ENCODE measurements around the gene PVALB. TPM values are rescaled to one million over a fixed set of nuclear protein-coding genes. Genes with fewer than 3 reads are reported as not detected.

PVALB gene
- total RNA-seq, 2 experiments from 2014 or later = not detected

- no peak for DNase-seq (ENCODE audit: low spot score)
- ChIA-PET CTCF (ENCODE audit: unreplicated experiment) (interaction anchor here (0.6 kb wide), 1 partner anchor 772 kb away, joined by 3 read pairs; no protein-coding TSS in a partner anchor), POLR2A (interaction anchor here (0.6 kb wide), 1 partner anchor 810 kb away, joined by 5 read pairs; the partner anchor contains the start of gene LGALS2)
These were observed 47.0 kb downstream of the PVALB start for GRCh38 chr22:36769541-36770512.

GRCh38 chr22:36768616-36769015 lies 48.2 kb downstream of the PVALB start:
- Histone ChIP-seq H3K36me3 (ENCODE audit: insufficient read depth, low read length) (no peaks in the 10 kb centered on the region), H3K4me1 (ENCODE audit: insufficient read depth, low read length, poor library complexity, severe bottlenecking) (no peaks in the 10 kb centered on the region), H2AFZ (ENCODE audit: low read length) (no peak overlapping the region), H3K27ac (ENCODE audit: low read depth, low read length, poor library complexity, severe bottlenecking) (no peak overlapping the region), H3K9me3 (ENCODE audit: low read length) (no peaks in the 10 kb centered on the region), H4K20me1 (ENCODE audit: insufficient read depth, low read length) (no peaks in the 10 kb centered on the region), H3K4me3 (ENCODE audit: low read depth, low read length, poor library complexity, severe bottlenecking) (no peak overlapping the region), H3K9me2 (ENCODE audit: insufficient read depth, low read length) (no peaks in the 10 kb centered on the region), H3K79me2 (ENCODE audit: insufficient read depth, low read depth, low read length) (no peaks in the 10 kb centered on the region), H3K4me2 (ENCODE audit: low read length) (no peak overlapping the region)
- BruUV-seq (replicated peaks) = no TSS peak
- intact Hi-C loops (cut with micrococcal nuclease; ENCODE audit: unreplicated experiment) = no loop called here
- ChIA-PET POLR2A (no interaction called here), CTCF (ENCODE audit: unreplicated experiment) (no interaction called here)
- DNase-seq (ENCODE audit: low spot score) = no peak
- no peak for TF ChIP-seq EZH2phosphoT487 (IDR thresholded peaks at IDR 0.05; ENCODE audit: borderline replicate concordance, low read depth, low read length)
- TF ChIP-seq, protein P1, sequence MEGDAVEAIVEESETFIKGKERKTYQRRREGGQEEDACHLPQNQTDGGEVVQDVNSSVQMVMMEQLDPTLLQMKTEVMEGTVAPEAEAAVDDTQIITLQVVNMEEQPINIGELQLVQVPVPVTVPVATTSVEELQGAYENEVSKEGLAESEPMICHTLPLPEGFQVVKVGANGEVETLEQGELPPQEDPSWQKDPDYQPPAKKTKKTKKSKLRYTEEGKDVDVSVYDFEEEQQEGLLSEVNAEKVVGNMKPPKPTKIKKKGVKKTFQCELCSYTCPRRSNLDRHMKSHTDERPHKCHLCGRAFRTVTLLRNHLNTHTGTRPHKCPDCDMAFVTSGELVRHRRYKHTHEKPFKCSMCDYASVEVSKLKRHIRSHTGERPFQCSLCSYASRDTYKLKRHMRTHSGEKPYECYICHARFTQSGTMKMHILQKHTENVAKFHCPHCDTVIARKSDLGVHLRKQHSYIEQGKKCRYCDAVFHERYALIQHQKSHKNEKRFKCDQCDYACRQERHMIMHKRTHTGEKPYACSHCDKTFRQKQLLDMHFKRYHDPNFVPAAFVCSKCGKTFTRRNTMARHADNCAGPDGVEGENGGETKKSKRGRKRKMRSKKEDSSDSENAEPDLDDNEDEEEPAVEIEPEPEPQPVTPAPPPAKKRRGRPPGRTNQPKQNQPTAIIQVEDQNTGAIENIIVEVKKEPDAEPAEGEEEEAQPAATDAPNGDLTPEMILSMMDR (conservative IDR thresholded peaks at IDR 0.05; ENCODE audit: low read length) = no peak

More at GRCh38 chr22:36769541-36770512, 47.0 kb downstream of the PVALB start:
- no peak overlapping the region for H3K27ac ChIP-seq (ENCODE audit: low read depth, low read length, poor library complexity, severe bottlenecking)
- H3K4me3 ChIP-seq (ENCODE audit: low read depth, low read length, poor library complexity, severe bottlenecking) = no peak overlapping the region
- H4K20me1 ChIP-seq (ENCODE audit: insufficient read depth, low read length) = no peaks in the 10 kb centered on the region
- no peaks in the 10 kb centered on the region for H3K9me2 ChIP-seq (ENCODE audit: insufficient read depth, low read length)
- H3K4me2 ChIP-seq (ENCODE audit: low read length) = no peak overlapping the region
- peaks cover under 1% of the 10 kb centered on the region for H3K4me1 ChIP-seq (ENCODE audit: insufficient read depth, low read length, poor library complexity, severe bottlenecking)
- no peak overlapping the region for H2AFZ ChIP-seq (ENCODE audit: low read length)
- H3K9me3 ChIP-seq (ENCODE audit: low read length) = no peaks in the 10 kb centered on the region
- no peaks in the 10 kb centered on the region for H3K79me2 ChIP-seq (ENCODE audit: insufficient read depth, low read depth, low read length)
- no peak for TF ChIP-seq EZH2phosphoT487 (IDR thresholded peaks at IDR 0.05; ENCODE audit: borderline replicate concordance, low read depth, low read length)
- TF ChIP-seq, protein P1 (conservative IDR thresholded peaks at IDR 0.05; ENCODE audit: low read length) = no peak
- no peaks in the 10 kb centered on the region for H3K36me3 ChIP-seq (ENCODE audit: insufficient read depth, low read length)
- BruUV-seq (replicated peaks) = no TSS peak
- intact Hi-C loops (cut with micrococcal nuclease; ENCODE audit: unreplicated experiment) = no loop called here

DNA sequence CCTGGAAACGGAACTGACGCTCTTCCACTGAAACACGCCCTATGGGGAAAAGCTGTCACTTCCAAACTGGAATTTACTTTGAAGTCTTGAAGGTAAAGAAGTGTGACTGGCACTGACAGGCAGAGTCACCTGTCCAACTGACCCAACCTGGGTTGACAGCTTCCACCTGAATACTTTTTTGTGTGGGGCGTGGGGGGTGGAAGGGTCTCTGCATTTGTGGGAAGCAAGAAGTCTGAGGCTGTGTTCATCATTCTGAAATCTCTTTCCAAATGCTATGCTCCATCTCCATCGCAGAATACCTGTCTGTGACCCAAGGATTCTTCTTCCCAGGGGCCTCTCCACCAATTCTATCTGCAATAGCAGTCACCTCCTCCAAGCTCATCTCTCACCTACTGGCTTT lies 48.7 kb downstream of the PVALB start:
- CTCF ChIA-PET (ENCODE audit: unreplicated experiment) = no interaction called here
- POLR2A ChIA-PET = no interaction called here

More for the DNA sequence above, 48.7 kb downstream of the PVALB start:
- Histone ChIP-seq H3K4me3 (ENCODE audit: low read depth, low read length, poor library complexity, severe bottlenecking) (no peak overlapping the region), H3K27ac (ENCODE audit: low read depth, low read length, poor library complexity, severe bottlenecking) (no peak overlapping the region), H2AFZ (ENCODE audit: low read length) (no peak overlapping the region), H3K9me2 (ENCODE audit: insufficient read depth, low read length) (no peaks in the 10 kb centered on the region), H3K36me3 (ENCODE audit: insufficient read depth, low read length) (no peaks in the 10 kb centered on the region), H3K4me2 (ENCODE audit: low read length) (no peak overlapping the region), H4K20me1 (ENCODE audit: insufficient read depth, low read length) (no peaks in the 10 kb centered on the region), H3K9me3 (ENCODE audit: low read length) (no peaks in the 10 kb centered on the region), H3K4me1 (ENCODE audit: insufficient read depth, low read length, poor library complexity, severe bottlenecking) (no peaks in the 10 kb centered on the region), H3K79me2 (ENCODE audit: insufficient read depth, low read depth, low read length) (no peaks in the 10 kb centered on the region)
- no TSS peak for BruUV-seq (replicated peaks)
- DNase-seq (ENCODE audit: low spot score) = no peak
- TF ChIP-seq, protein P1 (conservative IDR thresholded peaks at IDR 0.05; ENCODE audit: low read length) = no peak
- TF ChIP-seq EZH2phosphoT487 (IDR thresholded peaks at IDR 0.05; ENCODE audit: borderline replicate concordance, low read depth, low read length) = no peak
- intact Hi-C loops (cut with micrococcal nuclease; ENCODE audit: unreplicated experiment) = no loop called here

Measured in OCI-LY7 (cell line).